OCI-M1 (cell line): ENCODE results near the gene PTPRN2.
A peak's percentile ranks its signal among the peaks of the same experiment; 100 is the strongest.

Source experiments
- DNase-seq: peaks from one replicate; lab custom pipeline; 2025; lab: John Stamatoyannopoulos, UW

Gene PTPRN2

GRCh38 chr7:158015403-158016179, 572.0 kb downstream of the PTPRN2 start:
- DNase-seq, result no peak

GRCh38 chr7:158014976-158015375, 572.6 kb downstream of the PTPRN2 start:
- no peak for DNase-seq

- DNase-seq, result no peak
Observed at GRCh38 chr7:158013085-158013668, 574.4 kb downstream of the PTPRN2 start.

GRCh38 chr7:158011941-158012340, 575.7 kb downstream of the PTPRN2 start:
- no peak for DNase-seq

- peak; percentile 0 for DNase-seq
Observed at GRCh38 chr7:158010961-158011693, 576.5 kb downstream of the PTPRN2 start.

- DNase-seq, result no peak
Observed at GRCh38 chr7:158009886-158010285, 577.7 kb downstream of the PTPRN2 start.

- no peak for DNase-seq
Observed at GRCh38 chr7:158008267-158008666, 579.4 kb downstream of the PTPRN2 start.

- DNase-seq, result no peak
Observed at GRCh38 chr7:158007697-158008257, 579.8 kb downstream of the PTPRN2 start.

- no peak for DNase-seq
Observed at GRCh38 chr7:158006841-158007696, 580.6 kb downstream of the PTPRN2 start.

- DNase-seq, result no peak
Observed at GRCh38 chr7:158005531-158005930, 582.1 kb downstream of the PTPRN2 start.

- DNase-seq, result no peak
Observed at GRCh38 chr7:158004123-158004490, 583.5 kb downstream of the PTPRN2 start.

- no peak for DNase-seq
Observed at GRCh38 chr7:158003441-158004122, 584.0 kb downstream of the PTPRN2 start.

- DNase-seq, result no peak
Observed at GRCh38 chr7:158002486-158003080, 585.0 kb downstream of the PTPRN2 start.

GRCh38 chr7:158001621-158002320, 585.9 kb downstream of the PTPRN2 start:
- DNase-seq, result no peak

- no peak for DNase-seq
Observed at GRCh38 chr7:158001003-158001402, 586.6 kb downstream of the PTPRN2 start.

- no peak for DNase-seq
Observed at GRCh38 chr7:158000160-158000559, 587.5 kb downstream of the PTPRN2 start.

GRCh38 chr7:157998884-157999552, 588.6 kb downstream of the PTPRN2 start:
- DNase-seq, result no peak

GRCh38 chr7:157997471-157997870, 590.2 kb downstream of the PTPRN2 start:
- DNase-seq, result no peak

- no peak for DNase-seq
Observed at GRCh38 chr7:157997080-157997440, 590.6 kb downstream of the PTPRN2 start.
